HG02970 (cell line): Measurements from ENCODE around the gene DBNDD1.
A peak's percentile ranks its signal among the peaks of the same experiment; 100 is the strongest.
"Not testable (repeated sequence)": the region's sequence is repeated elsewhere in the genome, so short reads cannot be mapped to it uniquely, and the experiment has no call there.

Experiments
- ATAC-seq: cut with Tn5 transposase; IDR thresholded peaks from one replicate; pipeline ENCODE4 v1.9.1; 2021; ENCODE audit warnings: mild to moderate bottlenecking, moderate library complexity, moderate number of reproducible peaks; ENCODE audit not compliant: unreplicated experiment, low FRiP score

Gene DBNDD1

DNA sequence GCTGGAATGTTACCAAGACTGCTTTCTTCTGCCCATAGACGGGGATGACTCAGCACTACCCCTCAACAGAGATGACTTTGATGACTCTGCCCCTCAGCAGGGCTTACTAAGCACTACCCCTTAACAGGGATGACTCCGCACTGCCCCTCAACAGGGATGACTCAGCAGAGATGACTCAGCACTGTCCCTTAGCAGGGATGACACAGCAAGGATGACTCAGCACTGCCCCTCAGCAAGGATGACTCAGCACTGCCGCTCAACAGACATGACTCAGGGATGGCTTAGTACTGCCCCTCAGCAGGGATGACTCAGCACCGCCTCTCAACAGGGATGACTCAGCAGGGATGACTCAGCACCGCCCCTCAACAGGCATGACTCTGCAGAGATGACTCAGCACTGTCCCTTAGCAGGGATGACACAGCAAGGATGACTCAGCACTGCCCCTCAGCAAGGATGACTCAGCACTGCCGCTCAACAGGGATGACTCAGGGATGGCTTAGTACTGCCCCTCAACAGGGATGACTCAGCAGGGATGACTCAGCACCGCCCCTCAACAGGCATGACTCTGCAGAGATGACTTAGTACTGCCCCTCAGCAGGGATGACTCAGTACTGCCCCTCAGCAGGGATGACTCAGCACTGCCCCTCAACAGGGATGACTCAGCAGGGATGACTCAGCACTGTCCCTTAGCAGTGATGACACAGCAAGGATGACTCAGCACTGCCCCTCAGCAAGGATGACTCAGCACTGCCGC, 24.4 kb downstream of the DBNDD1 start:
- ATAC-seq: not testable (repeated sequence)

- ATAC-seq: no peak
Observed at GRCh38 chr16:89994389-89994720, 24.9 kb downstream of the DBNDD1 start.

DNA sequence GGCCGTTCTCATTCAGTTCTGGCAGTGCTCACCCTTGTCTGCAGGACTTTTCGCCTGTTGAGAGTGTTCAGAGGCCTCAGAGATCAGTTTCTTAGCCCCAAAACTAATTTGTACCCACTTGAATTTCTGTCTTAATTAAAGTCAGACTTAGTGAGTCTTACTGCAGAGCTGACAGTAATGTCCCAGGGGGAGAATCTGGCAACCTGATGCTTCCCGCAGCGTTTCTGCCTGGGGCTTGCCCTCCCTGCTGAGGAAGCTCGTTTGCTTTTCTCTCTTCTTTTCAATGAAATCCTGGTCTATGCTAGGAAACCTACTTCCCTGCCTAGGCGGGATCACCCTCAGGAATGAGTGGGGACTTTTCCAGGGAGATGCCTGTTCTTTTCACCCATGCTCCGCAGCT, 25.3 kb downstream of the DBNDD1 start:
- no peak for ATAC-seq

GRCh38 chr16:89993377-89993776, 25.9 kb downstream of the DBNDD1 start:
- no peak for ATAC-seq

DNA sequence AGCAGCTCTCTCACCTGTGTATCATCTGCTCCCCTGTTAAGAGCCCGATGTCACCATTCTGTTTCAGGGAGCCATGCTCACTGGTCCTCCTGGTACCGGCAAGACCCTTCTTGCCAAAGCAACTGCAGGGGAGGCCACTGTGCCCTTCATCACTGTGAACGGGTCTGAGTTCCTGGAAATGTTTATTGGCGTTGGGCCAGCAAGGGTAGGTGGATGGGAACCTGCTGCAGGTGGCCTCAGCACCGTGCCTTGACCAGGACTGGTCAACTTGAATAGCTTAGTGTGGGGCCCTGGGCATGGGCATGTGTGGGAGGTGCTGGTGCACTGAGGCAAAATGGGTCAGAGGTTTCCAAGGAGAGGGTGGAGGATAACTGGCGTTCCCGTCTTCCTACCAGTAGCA, 28.5 kb downstream of the DBNDD1 start:
- no peak for ATAC-seq

DNA sequence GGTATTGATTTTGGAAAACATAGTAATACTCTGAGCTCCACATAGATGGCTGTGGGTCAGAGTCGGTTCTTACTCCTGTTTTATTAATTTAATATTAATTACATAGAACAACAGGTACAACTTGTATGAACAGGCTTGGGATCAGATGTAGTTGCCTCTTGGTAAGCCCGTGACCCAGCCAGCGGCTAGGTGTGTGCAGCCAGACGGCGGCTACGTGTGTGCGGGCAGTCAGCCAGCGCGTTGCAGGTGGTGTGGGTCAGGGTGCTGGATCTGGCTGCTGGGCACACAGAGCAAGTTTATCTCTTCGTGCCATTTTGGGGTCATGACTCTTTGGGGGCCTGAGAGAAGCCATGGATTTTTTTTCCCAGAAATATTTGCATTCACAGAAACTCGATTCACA, 30.3 kb downstream of the DBNDD1 start:
- ATAC-seq: no peak

GRCh38 chr16:89987169-89987568, 32.1 kb downstream of the DBNDD1 start:
- ATAC-seq: no peak

DNA sequence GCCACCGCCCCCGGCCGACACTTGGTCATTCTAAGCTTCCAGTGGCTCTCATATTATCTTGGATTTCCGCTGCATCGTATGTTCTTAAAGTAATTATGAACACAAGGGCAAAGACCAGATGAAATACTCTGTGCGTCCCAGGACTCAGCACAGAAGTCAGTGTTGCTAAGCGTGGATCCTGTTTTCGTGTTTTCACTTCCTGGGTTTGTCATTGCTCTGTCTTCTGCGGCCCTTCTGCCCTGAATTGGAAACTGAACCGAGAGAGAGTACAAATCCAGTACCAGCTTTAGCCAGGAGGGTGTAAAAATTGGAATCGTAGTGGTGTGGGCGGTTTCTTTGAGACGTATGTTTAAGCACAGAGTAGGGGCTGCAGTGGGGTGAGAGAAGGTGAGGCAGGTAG, 32.7 kb downstream of the DBNDD1 start:
- ATAC-seq: no peak

DNA sequence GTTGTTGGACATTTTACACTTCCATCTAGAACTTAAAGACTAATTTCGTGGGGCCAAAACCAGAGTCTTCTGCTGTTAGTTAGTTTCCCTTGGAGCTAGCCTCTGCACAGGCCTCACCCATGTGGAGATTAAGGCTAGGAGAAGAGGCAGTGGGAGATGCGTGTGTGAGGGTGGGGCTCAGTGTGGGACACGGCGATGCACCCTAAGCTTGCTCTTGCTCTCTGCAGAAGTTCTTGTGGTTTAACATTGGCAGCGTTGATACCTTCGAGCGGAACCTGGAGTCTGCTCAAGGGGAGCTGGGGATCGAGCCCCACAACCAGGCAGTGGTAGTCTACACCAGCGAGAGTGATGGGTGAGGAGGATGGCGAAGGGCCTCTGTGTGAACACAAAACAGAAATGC, 34.0 kb downstream of the DBNDD1 start:
- no peak for ATAC-seq

DNA sequence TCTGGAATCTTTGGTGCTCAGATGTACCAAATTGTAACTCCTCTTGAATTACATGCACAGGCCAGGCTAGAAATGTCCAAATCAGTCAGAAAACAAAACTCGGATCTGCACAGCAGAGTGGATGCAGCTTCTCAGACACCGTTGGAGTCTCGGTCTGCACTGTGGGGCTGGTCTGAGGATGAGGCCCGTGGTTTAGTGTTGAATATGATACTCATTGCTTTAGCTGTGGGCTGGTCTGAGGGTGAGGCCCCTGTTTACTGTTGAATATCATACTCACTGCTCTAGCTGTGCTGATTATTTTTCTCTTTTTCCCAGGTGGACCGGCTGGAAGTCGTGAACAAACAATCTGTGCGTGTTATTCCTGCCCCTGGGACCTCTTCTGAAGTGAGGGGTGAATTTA, 35.0 kb downstream of the DBNDD1 start:
- ATAC-seq: no peak

DNA sequence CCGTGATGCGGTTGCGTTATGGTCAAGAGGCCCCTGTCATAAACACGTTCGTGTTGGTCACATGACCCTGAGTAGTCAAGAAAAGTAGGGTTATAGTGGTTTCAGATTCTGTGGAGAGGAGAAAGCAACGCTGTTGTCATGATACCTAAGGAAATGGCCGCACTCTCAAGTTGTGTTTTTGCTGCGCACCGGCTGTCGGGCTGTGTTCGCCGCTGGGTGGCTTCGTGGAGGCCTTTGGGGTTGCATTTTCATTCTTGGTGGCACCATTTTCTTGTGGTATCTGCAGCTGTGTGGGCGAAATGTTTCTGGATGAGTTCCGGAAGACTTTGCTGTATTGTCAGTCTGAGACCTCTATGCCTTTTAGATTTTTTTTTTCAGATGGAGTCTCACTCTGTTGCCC, 35.7 kb downstream of the DBNDD1 start:
- no peak for ATAC-seq

DNA sequence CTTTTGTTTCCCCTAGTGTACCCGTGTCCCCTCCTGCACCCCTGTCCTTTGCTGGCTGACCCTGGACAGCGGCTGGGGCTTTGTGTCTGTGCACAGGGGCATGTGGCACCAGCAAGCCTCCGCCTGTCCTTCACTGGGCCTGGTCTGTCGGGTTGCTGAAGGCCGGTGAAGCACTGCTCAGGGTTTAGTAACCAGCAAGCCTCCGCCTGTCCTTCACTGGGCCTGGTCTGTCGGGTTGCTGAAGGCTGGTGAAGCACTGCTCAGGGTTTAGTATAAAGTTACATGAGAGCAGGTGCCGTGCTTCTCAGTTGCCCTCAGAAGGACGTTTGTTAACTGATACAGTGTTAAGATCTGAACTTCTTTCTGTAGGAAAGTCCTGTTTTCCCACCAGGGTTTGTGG, 36.9 kb downstream of the DBNDD1 start:
- ATAC-seq: no peak

DNA sequence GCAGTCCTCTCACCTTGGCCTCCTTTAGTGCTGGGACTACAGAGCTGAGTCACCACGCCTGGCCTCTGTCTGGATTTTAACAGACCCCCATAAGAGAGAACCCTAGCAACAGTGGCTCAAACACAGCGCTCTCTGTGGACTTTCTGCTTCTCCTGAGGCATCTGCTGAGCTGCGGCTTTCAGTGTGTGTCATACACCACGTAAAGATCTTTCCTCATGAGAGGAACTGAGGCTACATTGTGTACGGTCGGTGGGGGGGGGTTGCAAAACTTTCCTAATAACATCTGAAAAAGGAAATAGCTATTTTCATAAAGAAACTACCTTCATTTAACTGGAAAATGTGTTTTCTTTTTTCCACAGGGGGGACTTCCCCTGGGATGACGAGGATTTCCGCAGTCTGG, 37.8 kb downstream of the DBNDD1 start:
- no peak for ATAC-seq

GRCh38 chr16:89974870-89975269, 44.4 kb downstream of the DBNDD1 start:
- ATAC-seq: no peak

DNA sequence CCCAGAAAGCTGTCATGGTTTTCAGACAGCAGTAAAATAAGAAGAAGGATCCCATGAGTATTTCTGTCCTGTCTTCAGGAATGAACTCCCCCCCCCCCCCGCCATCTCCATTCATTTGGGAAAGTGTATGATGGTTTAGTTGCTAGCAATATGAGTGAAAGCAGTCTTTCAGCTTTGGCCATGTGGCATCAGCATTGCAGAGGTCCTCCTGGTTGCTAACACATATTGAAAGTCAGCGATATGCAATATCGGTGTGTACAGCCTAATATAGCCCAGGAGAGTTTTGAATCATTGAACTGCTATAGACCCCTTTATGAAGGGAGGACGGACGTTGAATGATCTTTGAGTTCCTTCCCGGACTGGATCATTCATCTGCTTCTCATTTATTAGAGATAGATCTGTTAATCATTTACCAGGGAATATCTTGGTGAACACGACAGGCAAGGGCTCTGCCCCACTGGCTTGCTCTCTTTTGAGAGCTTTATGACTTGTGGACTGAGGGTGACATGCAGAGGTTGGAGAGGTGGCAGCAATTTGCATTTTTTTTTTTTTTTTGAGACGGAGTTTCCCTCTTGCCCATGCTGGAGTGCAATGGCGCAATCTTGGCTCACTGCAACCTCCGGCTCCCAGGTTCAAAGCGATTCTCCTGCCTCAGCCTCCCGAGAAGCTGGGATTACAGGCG, 45.5 kb downstream of the DBNDD1 start:
- ATAC-seq: no peak

GRCh38 chr16:89973235-89973634, 46.0 kb downstream of the DBNDD1 start:
- ATAC-seq: no peak

DNA sequence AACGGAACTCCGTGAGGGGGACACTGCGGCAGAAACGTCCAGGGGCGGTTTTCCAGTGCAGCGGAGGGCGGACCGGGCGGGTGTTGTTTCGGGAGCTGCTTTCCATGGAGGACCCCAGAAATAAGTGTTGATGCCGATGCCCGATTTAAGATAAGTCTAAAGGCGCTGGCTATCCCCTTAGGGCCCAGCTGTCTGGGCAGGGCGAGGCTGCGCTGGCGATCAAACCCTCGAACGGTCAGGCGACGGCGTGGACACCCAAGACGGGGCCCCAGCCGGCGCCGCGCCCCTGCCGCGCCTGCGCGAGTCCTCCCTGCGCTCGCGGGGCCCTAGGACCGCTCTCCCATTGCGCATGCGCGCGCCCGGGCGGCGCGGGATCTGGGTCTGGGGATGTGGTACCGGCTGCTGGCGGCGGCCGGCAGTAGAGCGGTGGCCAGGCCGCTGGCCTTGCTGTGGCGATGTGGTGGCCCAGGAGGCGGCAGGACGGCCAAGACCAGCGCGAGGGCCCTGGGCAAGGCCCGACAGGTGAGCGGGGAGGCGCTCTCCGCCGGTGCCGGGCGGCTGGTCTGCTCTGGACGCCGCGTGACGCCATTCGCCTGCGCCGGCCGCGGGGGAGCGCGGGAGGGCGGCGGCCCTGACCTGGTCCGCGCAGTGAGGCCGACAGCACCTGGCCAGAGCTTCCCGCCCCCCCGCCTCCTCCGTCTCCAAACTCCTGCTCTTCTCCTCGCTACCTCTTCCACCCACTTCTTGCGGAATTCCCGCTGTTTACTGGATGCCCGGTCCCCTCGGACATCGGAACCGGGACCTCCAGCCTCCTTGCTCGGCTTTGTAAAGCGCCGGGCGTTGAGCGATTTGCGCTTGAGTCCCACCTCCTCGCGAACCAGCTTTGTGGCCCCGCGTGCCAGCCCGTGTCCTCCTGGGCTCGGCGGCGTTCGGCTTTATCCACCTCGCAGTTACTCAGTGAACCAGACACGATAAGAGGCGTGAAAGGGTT, 46.7 kb downstream of the DBNDD1 start:
- peak; percentile 90 for ATAC-seq

- peak; percentile 11 for ATAC-seq
Observed at GRCh38 chr16:89971495-89972243, 47.6 kb downstream of the DBNDD1 start.

DNA sequence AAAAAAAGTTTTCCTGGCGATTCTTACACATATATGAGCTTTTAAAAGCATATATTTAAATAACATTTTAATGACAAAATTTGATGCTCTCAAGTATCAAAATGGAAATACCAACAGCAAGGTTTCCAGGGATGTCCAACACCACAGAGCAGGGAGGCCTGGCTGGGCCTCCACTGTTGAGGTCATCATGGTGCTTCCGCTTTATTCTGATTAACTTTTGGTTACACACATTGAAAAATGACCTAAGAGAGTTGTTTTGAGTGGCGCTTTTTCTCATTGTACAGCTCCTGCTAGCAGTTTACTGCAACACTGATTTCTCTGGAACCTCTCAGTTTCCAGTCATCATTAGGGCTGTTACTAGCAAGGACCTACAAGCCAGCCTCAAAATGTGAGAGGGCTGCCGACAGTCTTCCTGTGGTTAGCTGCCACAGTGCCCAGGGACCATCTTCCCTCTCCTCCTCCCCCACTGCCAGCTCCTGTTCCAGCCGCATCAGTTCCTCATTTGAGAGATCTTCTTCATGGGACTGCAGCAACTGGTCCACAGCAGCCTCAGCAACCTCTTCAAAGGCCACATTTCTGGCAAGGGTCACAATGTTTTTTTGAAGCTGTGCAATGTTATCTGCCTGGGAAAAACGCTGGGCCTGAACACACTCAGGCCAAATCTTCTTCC, 49.4 kb downstream of the DBNDD1 start:
- no peak for ATAC-seq

DNA sequence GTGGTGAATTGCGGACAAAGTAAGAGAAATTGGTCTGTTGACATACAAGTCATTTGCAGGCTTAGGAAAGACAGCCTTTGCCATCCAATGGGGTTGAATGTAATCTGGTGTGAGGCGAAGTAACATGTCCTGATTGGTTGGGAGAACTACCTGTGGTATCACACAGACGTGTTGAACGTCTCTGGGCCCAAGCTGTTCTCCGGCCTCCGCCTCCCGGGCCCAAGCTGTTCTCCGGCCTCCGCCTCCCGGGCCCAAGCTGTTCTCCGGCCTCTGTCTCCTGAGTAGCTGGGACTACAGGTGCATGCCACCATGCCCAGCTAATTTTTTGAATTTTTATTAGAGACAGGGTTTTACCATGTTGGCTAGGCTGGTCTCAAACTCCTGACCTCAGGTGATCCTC, 51.2 kb downstream of the DBNDD1 start:
- not testable (repeated sequence) for ATAC-seq
